K562 (cell line): ENCODE measurements around the gene PLD1. TPM values are rescaled to one million over a fixed set of nuclear protein-coding genes. Genes with fewer than 3 reads are reported as not detected.

Experiments used
- ETS2 ChIP-seq: IDR thresholded peaks from 2 replicates; pipeline ENCODE4 v1.6.1; 2016; ENCODE audit warnings: borderline replicate concordance, missing genetic modification characterization, mild to moderate bottlenecking, moderate library complexity, missing compliant biosample characterization; ENCODE audit not compliant: poor library complexity, severe bottlenecking
- GATA2 ChIP-seq: sonication (generic); formaldehyde crosslinking; IDR thresholded peaks from 2 replicates; pipeline ENCODE4 v1.4.0; 2020; ENCODE audit warnings: mild to moderate bottlenecking, missing genetic modification reagents
- MED1 ChIP-seq: sonication (generic); formaldehyde crosslinking; IDR thresholded peaks from 2 replicates; pipeline ENCODE4 v1.8.1; 2023; ENCODE audit warnings: missing genetic modification reagents, borderline replicate concordance
- NFIC ChIP-seq: fragments of 450-650 bp; IDR thresholded peaks from 2 replicates; pipeline ENCODE4 v1.6.1; 2017; ENCODE audit warnings: mild to moderate bottlenecking, inconsistent platforms
- PRMT5 ChIP-seq: sonication (generic); formaldehyde crosslinking; IDR thresholded peaks from 2 replicates; pipeline ENCODE4 v1.5.0; 2020; ENCODE audit warnings: missing genetic modification reagents
- RFX7 ChIP-seq: fragments of 250-450 bp; sonication (Bioruptor Pico); IDR thresholded peaks from 2 replicates; pipeline ENCODE4 v1.5.1; 2021; ENCODE audit warnings: mild to moderate bottlenecking
- ZFP1 ChIP-seq: fragments of 450-650 bp; formaldehyde crosslinking; IDR thresholded peaks from 2 replicates; pipeline ENCODE4 v1.4.0; 2020; ENCODE audit warnings: mild to moderate bottlenecking, mixed read lengths
- ZNF184 ChIP-seq: sonication (generic); formaldehyde crosslinking; IDR thresholded peaks from 2 replicates; pipeline ENCODE4 v1.5.0; 2020; ENCODE audit warnings: missing genetic modification reagents
- ZNF445 ChIP-seq: fragments of 250-450 bp; sonication (Bioruptor Pico); IDR thresholded peaks from 2 replicates; pipeline ENCODE4 v1.4.0; 2020; ENCODE audit warnings: low read depth, mild to moderate bottlenecking, moderate library complexity
- ZNF507 ChIP-seq: conservative IDR thresholded peaks from 2 replicates; pipeline ENCODE4 v1.6.1; 2017; ENCODE audit warnings: missing genetic modification characterization, missing compliant biosample characterization
- polyA plus RNA-seq, 8 experiments: library from polyadenylated mRNA; depleted of rRNA in 4 of 8; stranded (reverse) in 5 of 8; unstranded in 3 of 8; fragments of >200 nt; fragmentation: Nextera tagmentation in 2 of 8; fragmentation: Illumina TruSeq in 1 of 8; extraction: Ambion mirVana in 2 of 8; extraction: Trizol in 1 of 8; gene quantifications; 2 replicates each; pipeline versions ENCODE4 v1.2.1 to v1.2.3, GENCODE V29; 2011 to 2014; ENCODE audit warnings: inconsistent platforms in 1 of 8, missing spikeins in 1 of 8
- total RNA-seq, 7 experiments: library from RNA; depleted of rRNA in 6 of 7; stranded (reverse); fragments of >200 nt in 6 of 7; fragmentation: Illumina TruSeq in 2 of 7; extraction: Trizol in 2 of 7; gene quantifications; 2 replicates each; pipeline versions ENCODE4 v1.2.1 to v1.2.3, GENCODE V29; 2011 to 2021; ENCODE audit warnings: low replicate concordance in 1 of 7
- TF ChIP-seq, protein P1 (sequence below): sonication (generic); formaldehyde crosslinking; IDR thresholded peaks from 2 replicates; pipeline ENCODE4 v1.8.0; 2022; ENCODE audit warnings: missing genetic modification reagents, mild to moderate bottlenecking, moderate library complexity, borderline replicate concordance
- TF ChIP-seq, protein P2 (sequence below): sonication (generic); formaldehyde crosslinking; IDR thresholded peaks from 2 replicates; pipeline ENCODE4 v1.8.0; 2022; ENCODE audit warnings: mild to moderate bottlenecking, missing genetic modification reagents
- TF ChIP-seq, protein P3 (sequence below), 2 experiments: fragments of 150-350 bp in 1 of 2; IDR thresholded peaks; 2 replicates each; pipeline ENCODE4 v1.6.1; 2012 to 2016; ENCODE audit warnings: low read depth in 2 of 2, low read length in 2 of 2, mild to moderate bottlenecking in 1 of 2, moderate library complexity in 1 of 2
- TF ChIP-seq, protein P4 (sequence below): fragments of 250-450 bp; sonication (Bioruptor Pico); IDR thresholded peaks from 2 replicates; pipeline ENCODE4 v1.8.0; 2022; ENCODE audit warnings: moderate library complexity, mild to moderate bottlenecking, inconsistent platforms
- TF ChIP-seq, protein P5 (sequence below): sonication (generic); formaldehyde crosslinking; IDR thresholded peaks from 2 replicates; pipeline ENCODE4 v1.8.0; 2022; ENCODE audit warnings: mild to moderate bottlenecking, missing genetic modification reagents, borderline replicate concordance
- TF ChIP-seq, protein P6 (sequence below): fragments of 200-800 bp; sonication (Bioruptor generic); IDR thresholded peaks from 2 replicates; pipeline ENCODE4 v1.6.1; 2017; ENCODE audit warnings: missing genetic modification characterization, missing compliant biosample characterization

Gene PLD1
- total and polyA plus RNA-seq, 9 of the 15 experiments (the other 6 are each of a cell fraction or from before 2014, with no cell fraction given), result 8.4 to 26.1 (median 18.6) TPM

DNA sequence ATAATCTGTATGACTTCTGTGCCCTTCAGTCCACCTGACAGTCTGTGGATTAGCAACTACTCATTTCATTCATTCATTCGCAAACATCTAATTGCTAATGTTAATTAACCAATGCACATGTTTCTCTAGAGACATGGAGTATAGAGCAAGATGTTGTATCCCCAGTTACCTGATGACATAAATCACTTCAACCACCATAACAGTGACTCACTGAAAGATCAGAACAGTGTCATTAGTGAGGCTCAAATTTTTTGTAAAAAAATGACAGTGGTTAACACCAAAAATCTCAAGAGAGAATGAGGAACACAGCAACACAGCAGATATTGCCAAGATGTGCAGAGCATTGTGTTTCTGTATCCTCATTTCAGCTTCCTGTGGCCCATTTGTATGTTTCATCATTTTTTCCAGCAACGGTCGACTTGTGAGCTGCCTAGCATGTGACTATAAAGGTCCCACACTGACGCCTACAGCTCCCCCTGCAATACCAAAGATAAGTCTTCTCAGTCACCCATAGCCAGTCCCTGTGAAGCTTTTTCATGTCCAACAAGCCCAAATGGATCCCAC lies 3.7 kb upstream of the PLD1 start (continued):
- TF ChIP-seq PRMT5, result no peak
- no peak for TF ChIP-seq ZNF184
- TF ChIP-seq, protein P1, sequence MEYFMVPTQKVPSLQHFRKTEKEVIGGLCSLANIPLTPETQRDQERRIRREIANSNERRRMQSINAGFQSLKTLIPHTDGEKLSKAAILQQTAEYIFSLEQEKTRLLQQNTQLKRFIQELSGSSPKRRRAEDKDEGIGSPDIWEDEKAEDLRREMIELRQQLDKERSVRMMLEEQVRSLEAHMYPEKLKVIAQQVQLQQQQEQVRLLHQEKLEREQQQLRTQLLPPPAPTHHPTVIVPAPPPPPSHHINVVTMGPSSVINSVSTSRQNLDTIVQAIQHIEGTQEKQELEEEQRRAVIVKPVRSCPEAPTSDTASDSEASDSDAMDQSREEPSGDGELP (CRISPR knock-in tag), result no peak
- TF ChIP-seq, protein P2, sequence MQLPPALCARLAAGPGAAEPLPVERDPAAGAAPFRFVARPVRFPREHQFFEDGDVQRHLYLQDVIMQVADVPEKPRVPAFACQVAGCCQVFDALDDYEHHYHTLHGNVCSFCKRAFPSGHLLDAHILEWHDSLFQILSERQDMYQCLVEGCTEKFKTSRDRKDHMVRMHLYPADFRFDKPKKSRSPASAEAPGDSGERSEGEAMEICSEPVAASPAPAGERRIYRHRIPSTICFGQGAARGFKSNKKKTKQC (CRISPR knock-in tag), result no peak
- no peak for TF ChIP-seq ETS2 (tag)
- TF ChIP-seq, protein P3, sequence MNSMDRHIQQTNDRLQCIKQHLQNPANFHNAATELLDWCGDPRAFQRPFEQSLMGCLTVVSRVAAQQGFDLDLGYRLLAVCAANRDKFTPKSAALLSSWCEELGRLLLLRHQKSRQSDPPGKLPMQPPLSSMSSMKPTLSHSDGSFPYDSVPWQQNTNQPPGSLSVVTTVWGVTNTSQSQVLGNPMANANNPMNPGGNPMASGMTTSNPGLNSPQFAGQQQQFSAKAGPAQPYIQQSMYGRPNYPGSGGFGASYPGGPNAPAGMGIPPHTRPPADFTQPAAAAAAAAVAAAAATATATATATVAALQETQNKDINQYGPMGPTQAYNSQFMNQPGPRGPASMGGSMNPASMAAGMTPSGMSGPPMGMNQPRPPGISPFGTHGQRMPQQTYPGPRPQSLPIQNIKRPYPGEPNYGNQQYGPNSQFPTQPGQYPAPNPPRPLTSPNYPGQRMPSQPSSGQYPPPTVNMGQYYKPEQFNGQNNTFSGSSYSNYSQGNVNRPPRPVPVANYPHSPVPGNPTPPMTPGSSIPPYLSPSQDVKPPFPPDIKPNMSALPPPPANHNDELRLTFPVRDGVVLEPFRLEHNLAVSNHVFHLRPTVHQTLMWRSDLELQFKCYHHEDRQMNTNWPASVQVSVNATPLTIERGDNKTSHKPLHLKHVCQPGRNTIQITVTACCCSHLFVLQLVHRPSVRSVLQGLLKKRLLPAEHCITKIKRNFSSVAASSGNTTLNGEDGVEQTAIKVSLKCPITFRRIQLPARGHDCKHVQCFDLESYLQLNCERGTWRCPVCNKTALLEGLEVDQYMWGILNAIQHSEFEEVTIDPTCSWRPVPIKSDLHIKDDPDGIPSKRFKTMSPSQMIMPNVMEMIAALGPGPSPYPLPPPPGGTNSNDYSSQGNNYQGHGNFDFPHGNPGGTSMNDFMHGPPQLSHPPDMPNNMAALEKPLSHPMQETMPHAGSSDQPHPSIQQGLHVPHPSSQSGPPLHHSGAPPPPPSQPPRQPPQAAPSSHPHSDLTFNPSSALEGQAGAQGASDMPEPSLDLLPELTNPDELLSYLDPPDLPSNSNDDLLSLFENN (IDR thresholded peaks at IDR 0.05; ENCODE audit: low read depth in 2 of 2, low read length in 2 of 2), result no peak
- TF ChIP-seq ZNF445, result no peak
- no peak for TF ChIP-seq RFX7 (CRISPR knock-in tag)
- no peak for TF ChIP-seq NFIC
- TF ChIP-seq MED1 (CRISPR knock-in tag), result no peak
- TF ChIP-seq GATA2 (CRISPR knock-in tag), result no peak
- TF ChIP-seq, protein P4, sequence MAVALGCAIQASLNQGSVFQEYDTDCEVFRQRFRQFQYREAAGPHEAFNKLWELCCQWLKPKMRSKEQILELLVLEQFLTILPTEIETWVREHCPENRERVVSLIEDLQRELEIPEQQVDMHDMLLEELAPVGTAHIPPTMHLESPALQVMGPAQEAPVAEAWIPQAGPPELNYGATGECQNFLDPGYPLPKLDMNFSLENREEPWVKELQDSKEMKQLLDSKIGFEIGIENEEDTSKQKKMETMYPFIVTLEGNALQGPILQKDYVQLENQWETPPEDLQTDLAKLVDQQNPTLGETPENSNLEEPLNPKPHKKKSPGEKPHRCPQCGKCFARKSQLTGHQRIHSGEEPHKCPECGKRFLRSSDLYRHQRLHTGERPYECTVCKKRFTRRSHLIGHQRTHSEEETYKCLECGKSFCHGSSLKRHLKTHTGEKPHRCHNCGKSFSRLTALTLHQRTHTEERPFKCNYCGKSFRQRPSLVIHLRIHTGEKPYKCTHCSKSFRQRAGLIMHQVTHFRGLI, result no peak
- TF ChIP-seq, protein P5, sequence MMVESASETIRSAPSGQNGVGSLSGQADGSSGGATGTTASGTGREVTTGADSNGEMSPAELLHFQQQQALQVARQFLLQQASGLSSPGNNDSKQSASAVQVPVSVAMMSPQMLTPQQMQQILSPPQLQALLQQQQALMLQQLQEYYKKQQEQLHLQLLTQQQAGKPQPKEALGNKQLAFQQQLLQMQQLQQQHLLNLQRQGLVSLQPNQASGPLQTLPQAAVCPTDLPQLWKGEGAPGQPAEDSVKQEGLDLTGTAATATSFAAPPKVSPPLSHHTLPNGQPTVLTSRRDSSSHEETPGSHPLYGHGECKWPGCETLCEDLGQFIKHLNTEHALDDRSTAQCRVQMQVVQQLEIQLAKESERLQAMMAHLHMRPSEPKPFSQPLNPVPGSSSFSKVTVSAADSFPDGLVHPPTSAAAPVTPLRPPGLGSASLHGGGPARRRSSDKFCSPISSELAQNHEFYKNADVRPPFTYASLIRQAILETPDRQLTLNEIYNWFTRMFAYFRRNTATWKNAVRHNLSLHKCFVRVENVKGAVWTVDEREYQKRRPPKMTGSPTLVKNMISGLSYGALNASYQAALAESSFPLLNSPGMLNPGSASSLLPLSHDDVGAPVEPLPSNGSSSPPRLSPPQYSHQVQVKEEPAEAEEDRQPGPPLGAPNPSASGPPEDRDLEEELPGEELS (CRISPR knock-in tag), result no peak
- TF ChIP-seq, protein P6, sequence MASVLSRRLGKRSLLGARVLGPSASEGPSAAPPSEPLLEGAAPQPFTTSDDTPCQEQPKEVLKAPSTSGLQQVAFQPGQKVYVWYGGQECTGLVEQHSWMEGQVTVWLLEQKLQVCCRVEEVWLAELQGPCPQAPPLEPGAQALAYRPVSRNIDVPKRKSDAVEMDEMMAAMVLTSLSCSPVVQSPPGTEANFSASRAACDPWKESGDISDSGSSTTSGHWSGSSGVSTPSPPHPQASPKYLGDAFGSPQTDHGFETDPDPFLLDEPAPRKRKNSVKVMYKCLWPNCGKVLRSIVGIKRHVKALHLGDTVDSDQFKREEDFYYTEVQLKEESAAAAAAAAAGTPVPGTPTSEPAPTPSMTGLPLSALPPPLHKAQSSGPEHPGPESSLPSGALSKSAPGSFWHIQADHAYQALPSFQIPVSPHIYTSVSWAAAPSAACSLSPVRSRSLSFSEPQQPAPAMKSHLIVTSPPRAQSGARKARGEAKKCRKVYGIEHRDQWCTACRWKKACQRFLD (CRISPR knock-in tag), result no peak
- TF ChIP-seq ZFP1 (CRISPR knock-in tag), result no peak
- no peak for TF ChIP-seq ZNF507 (tag)
